ENCODE measurements around the gene FRMD5. TPM values are rescaled to one million over a fixed set of nuclear protein-coding genes. Genes with fewer than 3 reads are reported as not detected.
"Not testable (repeated sequence)": the region's sequence is repeated elsewhere in the genome, so short reads cannot be mapped to it uniquely, and the experiment has no call there.

The FRMD5 gene
- total RNA-seq, 1 donor from 2014 or later: 1.5 TPM

DNA sequence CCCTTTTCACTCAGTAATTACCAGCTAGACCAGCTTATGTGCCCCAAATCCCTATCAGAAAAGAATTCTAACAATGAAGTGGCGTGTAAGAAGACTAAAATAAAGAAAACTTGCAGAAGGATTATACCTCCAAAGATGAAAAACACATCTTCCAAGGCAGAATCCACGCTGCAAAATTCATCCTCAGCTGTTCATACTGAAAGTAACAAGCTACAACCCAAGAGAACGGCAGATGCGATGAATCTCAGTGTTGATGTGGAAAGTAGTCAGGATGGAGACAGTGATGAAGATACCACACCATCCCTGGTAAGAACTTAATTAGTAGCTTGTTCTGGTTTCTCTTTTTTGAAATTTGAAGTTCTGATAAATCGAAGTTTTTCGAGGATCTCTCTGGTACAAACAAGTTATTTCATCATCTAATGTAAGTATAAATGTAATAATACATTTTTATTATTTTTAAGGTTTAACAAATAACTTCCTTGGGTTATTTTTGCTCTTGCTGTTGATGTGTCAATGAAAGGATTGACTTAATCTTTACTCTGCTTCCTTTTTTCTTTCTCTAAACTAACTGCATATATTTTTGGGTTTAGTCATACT, 366.9 kb downstream of the FRMD5 start:
- no peak for DNase-seq (ENCODE audit: low spot score)
- Mint-ChIP-seq H3K36me3 (ENCODE audit: low read depth) (no peaks in the 10 kb centered on the region), H3K4me3 (ENCODE audit: unreplicated experiment) (no peak overlapping the region), H3K9me3 (ENCODE audit: low read depth) (no peaks in the 10 kb centered on the region), H3K27me3 (ENCODE audit: low read depth) (no peaks in the 10 kb centered on the region), H3K27ac (ENCODE audit: unreplicated experiment) (peak overlapping the region; percentile 36), H3K4me1 (ENCODE audit: low read depth) (peaks cover 38% of the 10 kb centered on the region)
- TF ChIP-seq, protein P1, sequence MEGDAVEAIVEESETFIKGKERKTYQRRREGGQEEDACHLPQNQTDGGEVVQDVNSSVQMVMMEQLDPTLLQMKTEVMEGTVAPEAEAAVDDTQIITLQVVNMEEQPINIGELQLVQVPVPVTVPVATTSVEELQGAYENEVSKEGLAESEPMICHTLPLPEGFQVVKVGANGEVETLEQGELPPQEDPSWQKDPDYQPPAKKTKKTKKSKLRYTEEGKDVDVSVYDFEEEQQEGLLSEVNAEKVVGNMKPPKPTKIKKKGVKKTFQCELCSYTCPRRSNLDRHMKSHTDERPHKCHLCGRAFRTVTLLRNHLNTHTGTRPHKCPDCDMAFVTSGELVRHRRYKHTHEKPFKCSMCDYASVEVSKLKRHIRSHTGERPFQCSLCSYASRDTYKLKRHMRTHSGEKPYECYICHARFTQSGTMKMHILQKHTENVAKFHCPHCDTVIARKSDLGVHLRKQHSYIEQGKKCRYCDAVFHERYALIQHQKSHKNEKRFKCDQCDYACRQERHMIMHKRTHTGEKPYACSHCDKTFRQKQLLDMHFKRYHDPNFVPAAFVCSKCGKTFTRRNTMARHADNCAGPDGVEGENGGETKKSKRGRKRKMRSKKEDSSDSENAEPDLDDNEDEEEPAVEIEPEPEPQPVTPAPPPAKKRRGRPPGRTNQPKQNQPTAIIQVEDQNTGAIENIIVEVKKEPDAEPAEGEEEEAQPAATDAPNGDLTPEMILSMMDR (IDR thresholded peaks at IDR 0.05): no peak

- TF ChIP-seq, protein P1 (IDR thresholded peaks at IDR 0.05): no peak
- peaks cover 40% of the 10 kb centered on the region for H3K4me1 Mint-ChIP-seq (ENCODE audit: low read depth)
- no peaks in the 10 kb centered on the region for H3K36me3 Mint-ChIP-seq (ENCODE audit: low read depth)
- no peaks in the 10 kb centered on the region for H3K27me3 Mint-ChIP-seq (ENCODE audit: low read depth)
- peak within 1 kb of the TSS; percentile 77 for H3K4me3 Mint-ChIP-seq (ENCODE audit: unreplicated experiment)
- no peak for DNase-seq (ENCODE audit: low spot score)
- H3K9me3 Mint-ChIP-seq (ENCODE audit: low read depth): no peaks in the 10 kb centered on the region
- no peak within 1 kb of the TSS for H3K27ac Mint-ChIP-seq (ENCODE audit: unreplicated experiment)
These were observed 368.3 kb downstream of the FRMD5 start, which contains the start of gene WDR76 for GRCh38 chr15:43826508-43827341. WDR76 (plus strand) TSS chr15:43827002; CDS start chr15:43827033, 31 bp downstream.

DNA sequence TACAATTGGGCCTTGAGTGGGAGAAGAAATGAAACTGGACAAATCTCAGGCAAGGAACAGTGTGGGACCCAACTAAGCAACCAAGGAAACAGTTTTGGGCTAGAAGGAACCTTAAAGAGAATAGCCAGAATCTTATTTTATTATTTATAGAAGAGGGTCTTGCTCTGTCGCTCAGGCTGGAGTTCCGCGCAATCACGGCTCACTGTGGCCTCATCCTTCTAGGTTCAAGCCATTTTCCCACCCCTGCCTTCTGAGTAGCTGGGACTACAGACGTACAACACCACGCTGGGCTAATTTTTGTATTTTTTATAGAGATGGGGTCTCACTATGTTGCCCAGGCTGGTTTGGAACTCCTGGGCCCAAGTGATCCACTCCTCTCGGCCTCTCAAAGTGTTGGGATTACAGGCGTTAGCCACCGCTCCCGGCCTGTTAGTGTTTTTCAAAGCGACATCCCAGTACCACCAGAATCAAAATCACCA, 369.0 kb downstream of the FRMD5 start:
- Mint-ChIP-seq H3K4me3 (ENCODE audit: unreplicated experiment) (peak overlapping the region; percentile 77), H3K4me1 (ENCODE audit: low read depth) (peaks cover 47% of the 10 kb centered on the region), H3K27ac (ENCODE audit: unreplicated experiment) (no peak overlapping the region), H3K9me3 (ENCODE audit: low read depth) (no peaks in the 10 kb centered on the region), H3K36me3 (ENCODE audit: low read depth) (no peaks in the 10 kb centered on the region), H3K27me3 (ENCODE audit: low read depth) (no peaks in the 10 kb centered on the region)
- no peak for DNase-seq (ENCODE audit: low spot score)
- TF ChIP-seq, protein P1 (IDR thresholded peaks at IDR 0.05): no peak

GRCh38 chr15:43825305-43825704, 369.8 kb downstream of the FRMD5 start:
- H3K4me1 Mint-ChIP-seq (ENCODE audit: low read depth): peaks cover 47% of the 10 kb centered on the region
- DNase-seq (ENCODE audit: low spot score); H3K27ac Mint-ChIP-seq (ENCODE audit: unreplicated experiment); H3K9me3 Mint-ChIP-seq (ENCODE audit: low read depth); H3K36me3 Mint-ChIP-seq (ENCODE audit: low read depth); H3K27me3 Mint-ChIP-seq (ENCODE audit: low read depth); H3K4me3 Mint-ChIP-seq (ENCODE audit: unreplicated experiment): not testable (repeated sequence)

GRCh38 chr15:43824302-43825246, 370.5 kb downstream of the FRMD5 start, which contains the start of gene MFAP1:
MFAP1 (minus strand) TSS chr15:43824690; CDS start chr15:43824569, 121 bp downstream.
- peak; percentile 94 for DNase-seq (ENCODE audit: low spot score)
- TF ChIP-seq, protein P1 (IDR thresholded peaks at IDR 0.05): no peak
- Mint-ChIP-seq H3K4me1 (ENCODE audit: low read depth) (peaks cover 47% of the 10 kb centered on the region), H3K27ac (ENCODE audit: unreplicated experiment) (peak within 1 kb of the TSS; percentile 99), H3K27me3 (ENCODE audit: low read depth) (no peaks in the 10 kb centered on the region), H3K4me3 (ENCODE audit: unreplicated experiment) (peak within 1 kb of the TSS; percentile 98), H3K36me3 (ENCODE audit: low read depth) (no peaks in the 10 kb centered on the region), H3K9me3 (ENCODE audit: low read depth) (no peaks in the 10 kb centered on the region)

All from chondrocyte (in vitro differentiated cells).